HEK293T (cell line): ENCODE results near the gene NEUROD2.
"Not testable (repeated sequence)": the region's sequence is repeated elsewhere in the genome, so short reads cannot be mapped to it uniquely, and the experiment has no call there.

ENCODE experiments used
- CTCF ChIA-PET: fragments of 350-600 bp; formaldehyde crosslinking; extraction: SDS; loops from one replicate; lab custom pipeline; 2021; ENCODE audit warnings: antibody characterized with exemption, inconsistent platforms; lab: Yijun Ruan, JAX
- POLR2A ChIA-PET: fragments of 350-600 bp; formaldehyde crosslinking; extraction: SDS; loops from one replicate; lab custom pipeline; 2020; ENCODE audit warnings: antibody characterized with exemption, inconsistent platforms; lab: Yijun Ruan, JAX
- DNase-seq: peaks from one replicate; pipeline ENCODE4 v3.0.0; 2012; ENCODE audit warnings: mixed read lengths; ENCODE audit errors: extremely low spot score
- ARNT ChIP-seq: fragments of 450-650 bp; IDR thresholded peaks from 2 replicates; pipeline ENCODE4 v1.6.1; 2017; ENCODE audit warnings: mild to moderate bottlenecking
- BHLHE40 ChIP-seq: fragments of 450-650 bp; IDR thresholded peaks from 2 replicates; pipeline ENCODE4 v1.6.1; 2016; ENCODE audit warnings: mild to moderate bottlenecking, moderate library complexity, borderline replicate concordance
- CTBP1 ChIP-seq: fragments of 450-650 bp; IDR thresholded peaks from 2 replicates; pipeline ENCODE4 v1.6.1; 2016; ENCODE audit warnings: borderline replicate concordance
- ELF4 ChIP-seq: fragments of 450-650 bp; IDR thresholded peaks from 2 replicates; pipeline ENCODE4 v1.6.1; 2017; ENCODE audit warnings: antibody characterized with exemption
- FOXA1 ChIP-seq: fragments of 450-650 bp; IDR thresholded peaks from 2 replicates; pipeline ENCODE4 v1.6.1; 2016; ENCODE audit warnings: mild to moderate bottlenecking
- FOXK2 ChIP-seq: fragments of 450-650 bp; IDR thresholded peaks from 2 replicates; pipeline ENCODE4 v1.6.1; 2016; ENCODE audit warnings: mild to moderate bottlenecking
- FOXM1 ChIP-seq: fragments of 450-650 bp; IDR thresholded peaks from 2 replicates; pipeline ENCODE4 v1.6.1; 2017; ENCODE audit warnings: mild to moderate bottlenecking, borderline replicate concordance
- HDGF ChIP-seq: fragments of 450-650 bp; IDR thresholded peaks from 2 replicates; pipeline ENCODE4 v1.6.1; 2017; ENCODE audit warnings: antibody characterized with exemption, borderline replicate concordance
- L3MBTL2 ChIP-seq: fragments of 450-650 bp; conservative IDR thresholded peaks from 2 replicates; pipeline ENCODE4 v1.6.1; 2016; ENCODE audit warnings: mild to moderate bottlenecking
- LEF1 ChIP-seq: fragments of 450-650 bp; IDR thresholded peaks from 2 replicates; pipeline ENCODE4 v1.6.1; 2017; ENCODE audit warnings: mild to moderate bottlenecking, borderline replicate concordance
- NFRKB ChIP-seq: fragments of 450-650 bp; IDR thresholded peaks from 2 replicates; pipeline ENCODE4 v1.6.1; 2016; ENCODE audit warnings: mild to moderate bottlenecking, moderate library complexity
- SP1 ChIP-seq: fragments of 450-650 bp; IDR thresholded peaks from 2 replicates; pipeline ENCODE4 v1.6.1; 2017
- SUZ12 ChIP-seq: fragments of 450-650 bp; IDR thresholded peaks from 2 replicates; pipeline ENCODE4 v1.6.1; 2016; ENCODE audit warnings: mild to moderate bottlenecking
- TARDBP ChIP-seq: fragments of 450-650 bp; IDR thresholded peaks from 2 replicates; pipeline ENCODE4 v1.6.1; 2016
- ZNF384 ChIP-seq: fragments of 450-650 bp; IDR thresholded peaks from 2 replicates; pipeline ENCODE4 v1.6.1; 2016
- TF ChIP-seq, protein P1 (sequence below): fragments of 450-650 bp; IDR thresholded peaks from 2 replicates; pipeline ENCODE4 v1.6.1; 2016

Gene NEUROD2

DNA sequence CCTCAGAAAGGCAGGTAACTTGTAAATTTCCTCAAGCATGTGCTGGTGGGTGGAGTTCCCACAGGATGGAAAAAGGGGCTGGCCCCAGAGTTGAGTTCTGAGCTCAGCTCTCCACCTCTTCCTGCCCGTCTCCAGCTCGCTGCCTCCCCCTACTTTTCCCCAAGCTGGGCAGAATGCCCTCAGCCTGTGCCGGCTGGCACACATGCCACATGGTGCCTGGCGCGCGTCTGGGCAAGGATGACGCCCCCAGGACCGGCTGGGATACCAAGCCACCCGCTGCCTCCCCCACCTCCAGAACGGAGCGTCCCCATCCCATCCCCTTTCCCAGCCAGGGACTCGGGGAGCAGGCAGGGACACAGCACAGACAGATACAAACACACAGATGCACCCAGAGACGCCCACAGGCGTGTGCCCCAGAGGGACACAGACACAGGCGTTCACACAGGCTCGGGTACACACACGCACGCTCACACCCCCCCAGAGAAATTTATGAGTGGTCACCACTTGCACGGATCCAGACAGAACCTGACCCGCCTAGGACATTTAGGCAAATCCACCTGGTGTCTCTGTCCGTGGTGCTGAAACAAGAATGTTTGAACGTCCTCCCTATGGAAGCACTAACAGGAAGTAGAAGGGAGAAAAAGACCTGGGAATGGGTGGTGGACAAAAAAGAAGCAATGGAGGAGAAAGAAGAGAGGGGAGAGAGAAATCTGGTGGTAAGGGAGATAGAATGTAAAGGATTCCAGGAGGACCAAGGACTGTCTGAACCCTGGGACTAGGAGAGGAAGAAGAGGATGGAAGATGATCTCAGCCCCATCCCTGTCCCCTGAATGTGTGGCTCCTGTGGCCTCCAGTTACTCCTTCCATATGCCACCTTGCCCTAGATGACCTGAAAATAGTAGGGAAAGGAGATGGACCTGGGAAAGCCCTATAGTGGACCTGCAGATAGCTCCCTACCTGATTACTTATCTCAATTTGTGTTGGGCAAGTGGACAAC is 15.5 kb downstream of the NEUROD2 start:
- TF ChIP-seq ARNT (no peak), SP1 (no peak), ELF4 (no peak), TARDBP (no peak), SUZ12 (no peak), L3MBTL2 (no peak), CTBP1 (no peak), HDGF (no peak), BHLHE40 (no peak)
- TF ChIP-seq, protein P1, sequence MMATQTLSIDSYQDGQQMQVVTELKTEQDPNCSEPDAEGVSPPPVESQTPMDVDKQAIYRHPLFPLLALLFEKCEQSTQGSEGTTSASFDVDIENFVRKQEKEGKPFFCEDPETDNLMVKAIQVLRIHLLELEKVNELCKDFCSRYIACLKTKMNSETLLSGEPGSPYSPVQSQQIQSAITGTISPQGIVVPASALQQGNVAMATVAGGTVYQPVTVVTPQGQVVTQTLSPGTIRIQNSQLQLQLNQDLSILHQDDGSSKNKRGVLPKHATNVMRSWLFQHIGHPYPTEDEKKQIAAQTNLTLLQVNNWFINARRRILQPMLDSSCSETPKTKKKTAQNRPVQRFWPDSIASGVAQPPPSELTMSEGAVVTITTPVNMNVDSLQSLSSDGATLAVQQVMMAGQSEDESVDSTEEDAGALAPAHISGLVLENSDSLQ = no peak
- POLR2A ChIA-PET = no interaction called here
- CTCF ChIA-PET = no interaction called here
- DNase-seq = peak; percentile 31

DNA sequence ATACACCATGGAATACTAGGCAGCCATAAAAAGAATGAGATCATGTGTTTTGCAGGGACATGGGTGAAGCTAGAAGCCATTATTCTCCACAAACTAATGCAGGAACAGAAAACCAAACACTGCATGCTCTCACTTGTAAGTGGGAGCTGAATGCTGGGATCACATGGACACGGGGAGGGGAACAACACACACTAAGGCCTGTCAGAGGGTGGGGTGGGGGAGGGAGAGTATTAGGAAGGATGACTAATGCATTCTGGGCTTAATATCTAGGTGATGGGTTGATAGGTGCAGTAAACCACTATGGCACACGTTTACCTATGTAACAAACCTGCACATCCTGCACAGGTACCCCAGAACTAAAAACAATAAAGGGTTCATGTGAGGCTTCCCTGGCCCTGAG is 17.5 kb downstream of the NEUROD2 start:
- POLR2A ChIA-PET = interaction anchor here (1.6 kb wide), 1 partner anchor 47 kb away, joined by 6 read pairs; the partner anchor contains the start of gene STARD3

DNA sequence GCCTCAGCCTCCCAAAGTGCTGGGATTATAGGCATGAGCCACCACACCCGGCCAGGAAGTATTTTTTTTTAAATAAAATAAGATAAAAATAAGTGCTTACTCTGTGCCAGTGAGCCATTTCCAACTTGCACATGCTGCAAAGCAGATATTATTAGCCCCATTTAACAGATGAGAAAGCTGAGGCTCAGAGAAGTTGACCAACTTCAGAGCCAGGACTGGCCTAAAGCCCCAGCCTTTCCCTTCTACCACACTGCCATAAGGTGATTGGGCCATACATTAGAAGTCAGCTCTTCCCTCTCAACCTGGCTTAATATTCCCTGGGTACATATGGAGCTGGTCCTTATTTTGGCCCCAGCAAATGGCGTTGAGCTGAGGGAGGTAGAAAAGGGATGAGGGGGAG is 25.1 kb downstream of the NEUROD2 start:
- no peak for DNase-seq
- CTCF ChIA-PET = interaction anchor here (0.7 to 1.5 kb wide), 2 partner anchors 35 to 39 kb away, joined by 4 to 5 read pairs; no protein-coding TSS in a partner anchor
- POLR2A ChIA-PET = no interaction called here
- TF ChIP-seq ELF4 (no peak), TARDBP (no peak), FOXM1 (no peak), L3MBTL2 (no peak), BHLHE40 (no peak), SUZ12 (no peak), CTBP1 (no peak), SP1 (no peak), HDGF (no peak), ZNF384 (no peak), NFRKB (no peak), FOXA1 (no peak), FOXK2 (no peak), LEF1 (no peak), ARNT (no peak)
- TF ChIP-seq, protein P1 = no peak

More for the DNA sequence above, 17.5 kb downstream of the NEUROD2 start:
- CTCF ChIA-PET = interaction anchor here (0.6 kb wide), 1 partner anchor 33 kb away, joined by 3 read pairs; no protein-coding TSS in a partner anchor
- not testable (repeated sequence) for DNase-seq

DNA sequence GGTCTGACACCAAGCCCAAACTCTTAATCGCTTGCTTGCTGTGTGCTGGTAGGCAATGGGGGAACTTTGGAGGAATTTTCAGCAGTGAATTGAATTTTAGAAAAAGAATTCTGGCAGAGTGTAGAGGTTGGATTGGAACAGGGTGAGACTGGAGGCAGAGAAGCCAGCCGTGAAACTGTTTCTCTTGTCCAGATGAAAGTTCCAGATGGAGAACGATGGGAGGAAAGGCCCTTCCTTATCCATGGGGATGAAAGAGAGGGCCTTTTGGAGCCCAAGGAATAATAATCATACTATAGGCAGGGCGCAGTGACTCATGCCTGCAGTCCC is 26.0 kb downstream of the NEUROD2 start:
- ChIA-PET CTCF (no interaction called here), POLR2A (no interaction called here)
- no peak for DNase-seq
- TF ChIP-seq SUZ12 (no peak), ELF4 (no peak), ARNT (no peak)

DNA sequence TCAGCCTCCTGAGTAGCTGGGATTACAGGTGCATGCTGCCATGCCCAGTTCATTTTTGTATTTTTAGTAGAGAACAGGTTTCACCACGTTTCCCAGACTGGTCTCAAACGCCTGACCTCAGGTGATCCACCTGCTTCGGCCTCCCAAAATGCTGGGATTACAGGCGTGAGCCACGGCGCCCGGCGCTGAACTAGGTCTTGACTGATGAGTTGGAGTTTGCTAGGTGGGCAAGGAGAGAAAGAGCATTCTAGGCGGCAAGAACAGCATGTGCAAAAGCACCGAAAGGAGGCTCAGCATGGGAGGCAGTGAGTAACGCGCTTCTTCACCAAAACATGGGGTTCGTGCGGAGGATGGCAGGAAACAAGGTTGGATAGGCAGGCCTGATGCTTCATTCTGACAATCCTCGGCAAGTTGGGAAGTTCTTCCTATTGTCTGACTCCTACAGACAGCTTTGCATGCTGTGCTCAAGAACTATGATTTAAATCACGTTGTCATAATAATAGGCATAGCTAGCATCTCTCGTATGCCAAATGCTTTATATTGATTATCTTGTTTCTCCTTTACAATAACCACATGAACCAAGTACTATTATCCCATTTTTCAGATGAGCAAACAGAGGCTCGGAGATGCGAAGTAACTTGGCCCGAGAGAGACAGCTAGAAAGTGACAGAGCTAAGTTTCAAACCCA is 26.5 kb downstream of the NEUROD2 start:
- ChIA-PET POLR2A (no interaction called here), CTCF (interaction anchor here (0.6 kb wide), 1 partner anchor 13 kb away, joined by 4 read pairs; no protein-coding TSS in a partner anchor)
- TF ChIP-seq NFRKB (no peak), HDGF (no peak), FOXA1 (no peak), BHLHE40 (no peak), ELF4 (no peak), SUZ12 (no peak), ARNT (no peak), ZNF384 (no peak), CTBP1 (no peak), L3MBTL2 (no peak), LEF1 (no peak)
- TF ChIP-seq, protein P1 = no peak
- no peak for DNase-seq

DNA sequence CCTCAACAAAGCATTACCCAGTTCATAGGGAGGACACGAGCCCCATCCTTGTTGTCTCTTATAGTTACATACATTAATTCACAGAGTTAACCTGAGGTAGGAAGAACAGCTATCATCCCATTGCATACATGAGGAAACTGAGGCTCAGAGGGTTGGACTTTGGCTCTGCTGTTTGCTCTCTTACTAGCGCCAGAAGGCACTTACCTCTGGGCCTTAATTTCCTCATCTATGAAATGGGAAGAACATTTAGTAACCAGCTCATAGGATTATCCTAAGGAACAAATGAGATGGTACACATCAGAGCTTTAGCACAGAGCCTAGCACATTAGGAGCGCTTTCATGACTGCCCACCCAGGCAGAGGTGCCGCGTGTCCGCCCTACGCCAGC is 27.6 kb downstream of the NEUROD2 start:
- ChIA-PET CTCF (interaction anchor here (1.3 kb wide), 1 partner anchor 42 kb away, joined by 6 read pairs; no protein-coding TSS in a partner anchor), POLR2A (no interaction called here)
- TF ChIP-seq LEF1 = no peak
- no peak for TF ChIP-seq FOXA1
- no peak for TF ChIP-seq FOXM1
- no peak for TF ChIP-seq L3MBTL2
- no peak for TF ChIP-seq ZNF384
- TF ChIP-seq ELF4 = no peak
- TF ChIP-seq ARNT = no peak
- no peak for TF ChIP-seq BHLHE40
- no peak for TF ChIP-seq CTBP1
- TF ChIP-seq, protein P1 = no peak
- no peak for TF ChIP-seq TARDBP
- TF ChIP-seq SP1 = no peak
- TF ChIP-seq SUZ12 = no peak
- TF ChIP-seq NFRKB = no peak
- TF ChIP-seq HDGF = no peak
- no peak for TF ChIP-seq FOXK2
- no peak for DNase-seq
